Activated CD4-positive, alpha-beta T cell treated with anti-CD3 and anti-CD28 coated beads for 4 hours (primary cell): ENCODE results near the gene TESPA1.

Source experiments
- DNase-seq, 2 donors: peaks; one replicate each; pipeline ENCODE4 v3.0.0-alpha.2; 2020

TESPA1 gene

GRCh38 chr12:54941659-54942058, 42.9 kb downstream of the TESPA1 start:
- no peak for DNase-seq

DNA sequence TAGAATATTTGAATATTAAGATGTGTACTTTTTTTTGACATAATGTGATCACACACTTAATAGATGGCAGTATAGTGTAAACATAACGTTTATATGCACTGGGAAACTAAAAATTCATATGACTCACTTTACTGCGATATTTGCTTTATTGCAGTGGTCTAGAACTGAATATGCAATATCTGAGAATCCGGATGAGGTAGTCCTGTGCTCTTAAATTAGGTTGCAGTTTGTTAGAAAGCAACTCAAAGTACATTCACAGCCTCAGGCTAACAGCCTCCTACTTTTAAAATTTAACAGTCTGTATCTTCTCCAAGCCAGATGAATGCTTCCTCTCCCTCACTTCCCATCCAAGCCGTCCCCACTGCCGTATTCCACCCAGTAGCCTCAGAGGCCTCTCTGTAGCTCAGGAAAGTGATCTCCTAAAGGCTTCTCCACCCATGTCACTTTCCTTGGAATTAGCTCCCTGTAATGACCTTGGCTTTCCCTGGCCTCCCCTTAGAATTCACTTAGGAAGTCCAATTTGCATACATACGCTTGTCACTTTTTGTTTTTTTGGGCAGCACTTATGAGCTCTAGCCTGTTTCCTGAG, 43.7 kb downstream of the TESPA1 start:
- no peak for DNase-seq

DNA sequence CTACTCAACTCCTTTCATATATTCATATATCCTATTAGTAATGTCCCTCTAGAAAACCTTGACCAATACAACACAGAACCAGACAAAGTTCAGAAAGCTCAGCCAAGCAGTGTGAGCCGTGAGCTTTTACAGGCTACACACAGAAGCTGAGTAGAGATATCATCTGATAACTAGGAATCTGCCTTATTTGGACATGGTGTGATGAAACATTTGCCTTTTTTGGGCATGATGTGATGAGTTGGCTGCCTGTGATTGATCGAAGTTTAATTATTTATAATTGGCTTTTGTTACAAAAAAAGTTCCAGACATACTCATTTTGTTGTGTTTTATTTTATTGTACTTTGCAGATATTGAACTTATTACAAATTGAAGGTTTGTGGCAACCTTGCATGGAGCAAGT, 46.6 kb downstream of the TESPA1 start:
- DNase-seq: no peak

GRCh38 chr12:54937376-54937775, 47.2 kb downstream of the TESPA1 start:
- no peak for DNase-seq

DNA sequence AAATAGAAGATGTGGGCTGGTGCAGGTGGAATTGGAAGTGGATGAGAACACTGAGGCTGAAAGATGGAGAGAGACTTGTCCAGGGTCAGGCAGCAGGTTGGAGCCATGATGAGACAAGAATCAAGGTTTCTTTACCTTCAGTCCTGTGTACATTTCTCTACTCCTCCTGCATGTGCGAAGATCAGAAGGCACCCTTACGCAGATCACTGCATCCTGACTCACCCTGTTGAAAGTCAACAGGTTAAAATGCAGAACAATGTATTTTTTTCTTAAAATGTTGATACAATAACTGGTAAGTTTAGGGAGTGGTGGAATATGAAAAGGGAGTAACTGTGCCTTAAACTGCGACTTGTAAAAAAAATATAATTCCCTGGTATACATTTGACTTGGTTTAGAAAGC, 47.8 kb downstream of the TESPA1 start:
- DNase-seq: no peak

DNA sequence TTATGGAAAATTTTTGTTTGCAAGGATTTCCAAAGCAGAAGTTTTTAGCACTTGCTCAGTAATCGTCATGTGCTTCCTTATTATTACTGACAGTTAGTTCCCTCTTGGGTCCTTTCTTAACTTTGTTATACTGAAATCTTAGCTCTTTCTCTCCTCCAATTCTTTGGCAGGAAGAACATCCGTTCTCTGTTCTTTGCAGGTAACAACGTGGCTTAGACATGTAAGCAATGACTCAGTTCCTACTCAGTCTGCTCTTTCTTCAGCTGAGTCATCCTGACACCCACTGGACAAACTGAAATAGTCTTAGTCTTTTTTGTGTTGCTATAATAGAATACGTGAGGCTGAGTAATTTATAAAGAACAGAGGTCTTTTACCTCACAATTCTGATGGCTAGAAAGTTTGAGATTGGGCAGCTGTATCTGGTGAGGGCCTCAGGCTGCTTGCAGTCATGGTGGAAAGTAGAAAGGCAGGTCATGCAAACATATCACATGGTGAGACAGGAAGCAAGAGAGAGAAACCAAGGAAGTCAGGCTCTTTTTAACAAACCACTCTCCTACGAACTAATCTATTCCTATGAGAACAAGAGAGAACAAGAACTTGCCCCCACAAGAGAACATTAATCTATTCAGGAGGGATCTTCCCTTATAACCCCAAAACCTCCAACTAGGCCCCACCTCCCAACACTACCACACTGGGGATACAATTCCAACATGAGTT, 49.2 kb downstream of the TESPA1 start:
- DNase-seq: peak; percentile 54 to 58

GRCh38 chr12:54934419-54934818, 50.1 kb downstream of the TESPA1 start:
- no peak for DNase-seq

- DNase-seq: peak; percentile 28 to 37
These were observed 51.2 kb downstream of the TESPA1 start for GRCh38 chr12:54933376-54933775.

DNA sequence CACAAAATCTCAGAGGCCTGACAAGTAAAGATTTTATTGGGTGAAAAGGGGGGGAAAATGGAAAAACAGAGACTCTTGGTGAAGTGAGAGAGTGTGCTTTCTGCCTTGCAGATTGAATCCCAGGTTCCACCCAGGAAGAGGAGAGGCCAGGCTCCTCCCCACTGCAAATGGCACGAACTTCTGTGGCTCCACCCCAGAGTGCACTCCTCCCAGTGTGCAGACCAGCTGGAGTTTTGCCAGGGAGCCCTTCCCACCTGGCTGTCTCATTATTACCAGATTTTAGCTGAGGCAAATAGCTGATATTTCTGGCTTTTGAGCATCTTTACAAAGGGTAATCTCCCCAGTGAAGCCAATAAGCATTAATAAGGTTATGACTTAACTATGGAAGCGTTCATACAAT, 51.9 kb downstream of the TESPA1 start:
- no peak for DNase-seq

GRCh38 chr12:54932038-54932437, 52.5 kb downstream of the TESPA1 start:
- no peak for DNase-seq

GRCh38 chr12:54929998-54930397, 54.6 kb downstream of the TESPA1 start:
- no peak for DNase-seq

DNA sequence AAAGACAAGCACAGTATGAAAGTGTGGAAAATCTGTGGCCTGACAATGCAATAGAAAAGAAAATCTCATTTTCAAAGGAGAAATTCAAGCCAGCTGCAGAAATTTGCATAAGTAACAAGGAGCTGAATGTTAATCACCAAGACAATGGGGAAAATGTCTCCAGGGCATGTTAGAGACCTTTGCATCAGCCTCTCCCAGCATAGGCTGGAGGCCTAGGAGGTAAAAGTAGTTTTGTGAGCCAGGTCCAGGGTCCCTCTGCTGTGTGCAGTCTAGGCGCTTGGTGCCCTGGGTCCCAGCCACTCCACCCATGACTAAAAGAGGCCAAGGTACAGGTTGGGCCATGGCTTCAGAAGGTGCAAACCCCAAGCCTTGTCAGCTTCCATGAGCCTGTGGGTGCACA, 58.3 kb downstream of the TESPA1 start:
- no peak for DNase-seq

DNA sequence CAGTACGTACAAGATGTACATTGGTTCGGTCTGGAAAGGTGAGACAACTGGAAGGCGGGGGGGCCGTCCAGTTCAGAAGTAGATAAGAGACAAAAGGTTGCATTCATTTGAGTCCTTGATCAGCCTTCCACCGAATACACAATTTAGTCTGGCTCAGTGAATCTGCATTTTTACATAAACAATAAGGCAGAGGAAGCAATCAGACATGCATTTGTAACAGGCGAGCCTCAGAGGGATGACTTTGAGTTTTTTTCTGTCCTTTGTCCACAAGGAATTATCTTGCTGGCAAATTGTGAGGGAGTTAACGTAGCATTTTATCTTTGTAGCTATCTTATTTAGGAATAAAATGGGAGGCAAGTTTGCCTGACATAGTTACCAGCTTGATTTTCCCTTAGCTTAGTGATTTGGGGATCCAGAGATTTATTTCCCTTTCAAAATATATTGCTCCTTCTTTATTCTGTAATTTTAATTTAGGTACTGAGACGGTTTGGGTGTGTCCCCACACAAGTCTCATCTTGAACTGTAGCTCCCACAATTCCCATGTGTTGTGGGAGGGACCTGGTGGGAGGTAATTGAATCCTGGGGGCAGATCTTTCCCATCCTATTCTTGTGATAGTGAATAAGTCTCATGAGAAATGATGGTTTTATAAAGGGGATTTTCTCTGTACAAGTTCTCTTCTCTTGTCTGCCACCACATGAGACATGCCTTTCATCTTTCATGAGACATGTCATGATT, 59.4 kb downstream of the TESPA1 start:
- no peak for DNase-seq

DNA sequence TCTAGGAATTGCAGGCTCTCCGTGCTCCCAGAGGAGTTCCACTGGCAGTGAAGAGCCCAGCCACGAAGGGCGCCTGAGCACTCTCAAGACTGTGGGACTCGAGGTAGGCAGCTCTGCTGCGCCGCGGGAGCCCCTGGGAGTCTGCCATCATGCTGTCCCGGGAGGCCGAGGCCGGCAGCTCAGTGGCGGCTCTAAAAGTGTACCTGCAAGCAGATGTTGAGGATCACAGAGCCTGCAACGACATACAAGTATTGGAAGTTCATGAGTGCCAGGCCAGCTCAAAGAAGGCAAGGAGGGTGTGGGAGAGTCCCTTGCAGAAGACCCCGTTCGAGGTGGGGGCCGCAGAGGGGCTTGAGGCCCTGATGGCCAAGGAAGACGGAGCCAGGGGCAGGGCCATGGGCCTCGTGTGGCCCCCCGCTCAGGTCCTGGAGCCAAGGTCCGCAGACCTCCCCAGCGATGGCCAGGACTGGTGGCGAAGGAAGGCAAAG, 67.5 kb downstream of the TESPA1 start:
- no peak for DNase-seq
